EH (cell line): ENCODE results near the gene A3GALT2.
"Not testable (repeated sequence)": the region's sequence is repeated elsewhere in the genome, so short reads cannot be mapped to it uniquely, and the experiment has no call there.

Experiments
- DNase-seq: peaks from one replicate; pipeline ENCODE4 v3.0.0-alpha.2; 2015; ENCODE audit warnings: low read depth

A3GALT2 gene

GRCh38 chr1:33294071-33295010, 26.6 kb downstream of the A3GALT2 start:
- no peak for DNase-seq

GRCh38 chr1:33292726-33293340, 28.1 kb downstream of the A3GALT2 start:
- DNase-seq, result no peak

- DNase-seq, result not testable (repeated sequence)
Measured at GRCh38 chr1:33290615-33291014, 30.3 kb downstream of the A3GALT2 start.

GRCh38 chr1:33289858-33290154, 31.1 kb downstream of the A3GALT2 start:
- DNase-seq, result no peak

GRCh38 chr1:33288976-33289857, 31.7 kb downstream of the A3GALT2 start:
- DNase-seq, result no peak

GRCh38 chr1:33287317-33287716, 33.6 kb downstream of the A3GALT2 start:
- no peak for DNase-seq

GRCh38 chr1:33286451-33287185, 34.3 kb downstream of the A3GALT2 start:
- no peak for DNase-seq

- no peak for DNase-seq
Measured at GRCh38 chr1:33284049-33284448, 36.8 kb downstream of the A3GALT2 start.

GRCh38 chr1:33282791-33283190, 38.1 kb downstream of the A3GALT2 start:
- no peak for DNase-seq

GRCh38 chr1:33281554-33282303, 39.2 kb downstream of the A3GALT2 start:
- DNase-seq, result no peak

GRCh38 chr1:33280091-33280661, 40.7 kb downstream of the A3GALT2 start:
- DNase-seq, result no peak

- DNase-seq, result no peak
Measured at GRCh38 chr1:33277488-33278084, 43.3 kb downstream of the A3GALT2 start.

- no peak for DNase-seq
Measured at GRCh38 chr1:33276573-33277298, 44.2 kb downstream of the A3GALT2 start.

- DNase-seq, result no peak
Measured at GRCh38 chr1:33275706-33276572, 45.0 kb downstream of the A3GALT2 start.

GRCh38 chr1:33275195-33275594, 45.7 kb downstream of the A3GALT2 start:
- DNase-seq, result no peak

- DNase-seq, result no peak
Measured at GRCh38 chr1:33274446-33274845, 46.5 kb downstream of the A3GALT2 start.

- no peak for DNase-seq
Measured at GRCh38 chr1:33273961-33274371, 46.9 kb downstream of the A3GALT2 start.

GRCh38 chr1:33273406-33273805, 47.5 kb downstream of the A3GALT2 start:
- DNase-seq, result no peak

GRCh38 chr1:33272930-33273329, 48.0 kb downstream of the A3GALT2 start:
- DNase-seq, result no peak
